ENCODE data around the gene CCM2L. TPM values are rescaled to one million over a fixed set of nuclear protein-coding genes. Genes with fewer than 3 reads are reported as not detected.

The CCM2L gene
- polyA plus RNA-seq, 1 of the 3 experiments (the other 2 are of a cell fraction), result not detected

DNA sequence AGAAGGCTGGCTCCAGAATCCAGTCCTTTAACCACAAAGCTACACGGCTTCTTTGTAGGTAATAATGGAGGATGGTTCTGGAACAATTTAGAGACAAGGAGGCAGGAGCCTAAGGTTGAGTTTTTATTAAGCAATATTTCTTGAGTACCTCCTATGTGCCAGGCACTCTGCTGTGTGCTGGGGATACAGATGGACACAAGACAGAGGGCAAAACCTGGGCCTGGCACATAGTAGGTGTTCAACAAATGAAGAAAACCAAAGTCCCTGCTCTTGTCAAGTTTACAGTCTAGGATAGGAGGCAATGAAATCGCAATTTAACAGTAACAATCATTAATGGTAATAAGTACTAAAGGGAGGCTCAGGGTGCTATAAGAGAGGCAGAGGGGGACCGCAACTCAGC, 17.4 kb downstream of the CCM2L start:
- Histone ChIP-seq H4K20me1 (ENCODE audit: insufficient read depth) (no peaks in the 10 kb centered on the region), H3K9ac (no peak overlapping the region), H3K27me3 (ENCODE audit: insufficient read depth) (peaks cover 24% of the 10 kb centered on the region; the same call in 1 of the 2 replicates), H2AFZ (ENCODE audit: low read depth) (no peak overlapping the region), H3K4me3 (ENCODE audit: low read depth in 2 of 2, low read length in 1 of 2) (no peak overlapping the region), H3K4me1 (ENCODE audit: control insufficient read depth in 1 of 2, insufficient read depth in 2 of 2, low read depth in 1 of 2, low read length in 1 of 2) (peaks cover 0 to 7% of the 10 kb centered on the region in 2 experiments; a peak in 1 of 4 replicates), H3K4me2 (no peak overlapping the region), H3K79me2 (ENCODE audit: insufficient read depth) (no peaks in the 10 kb centered on the region), H3F3A (replicated peaks; ENCODE audit: insufficient read depth) (no peaks in the 10 kb centered on the region), H3K27ac (ENCODE audit: low read depth in 2 of 2, low read length in 1 of 2) (no peak overlapping the region), H3K9me2 (no peaks in the 10 kb centered on the region), H3K36me3 (replicated peaks in 1 of 2; ENCODE audit: control insufficient read depth in 1 of 2, insufficient read depth in 2 of 2, low read length in 1 of 2) (no peaks in the 10 kb centered on the region), H3K9me3 (no peaks in the 10 kb centered on the region)
- no peak for TF ChIP-seq ELF1 (IDR thresholded peaks at IDR 0.05)
- no peak for TF ChIP-seq SIN3A (IDR thresholded peaks at IDR 0.05; ENCODE audit: borderline replicate concordance, low read depth, low read length)
- TF ChIP-seq MEF2A (IDR thresholded peaks at IDR 0.05; ENCODE audit: borderline replicate concordance, low read depth), result no peak
- no peak for TF ChIP-seq GATA2 (CRISPR knock-in tag; IDR thresholded peaks at IDR 0.05)
- no peak for TF ChIP-seq YY1 (IDR thresholded peaks at IDR 0.05; ENCODE audit: low read depth)
- no peak for TF ChIP-seq REST (IDR thresholded peaks at IDR 0.05; ENCODE audit: low read depth, low read length)
- no peak for TF ChIP-seq JUND (IDR thresholded peaks at IDR 0.05)
- no peak for TF ChIP-seq ZBTB33 (IDR thresholded peaks at IDR 0.05; ENCODE audit: borderline replicate concordance, low read depth)
- TF ChIP-seq FOXJ3 (CRISPR knock-in tag; IDR thresholded peaks at IDR 0.05), result no peak
- no peak for TF ChIP-seq RFX5 (IDR thresholded peaks at IDR 0.05; ENCODE audit: low read length)
- WGBS (ENCODE audit: low lambda C conversion rate), result 60% methylated on average over 3 of the region's 3 CpGs
- ChIA-PET POLR2A (no interaction called here), CTCF (interaction anchor here (5.0 to 9.8 kb wide), 2 partner anchors 64 to 174 kb away, joined by 28 to 170 read pairs; no protein-coding TSS in a partner anchor)
- no peak for DNase-seq

GRCh38 chr20:32028647-32029372, 18.6 kb downstream of the CCM2L start:
- Histone ChIP-seq H3K9me2 (no peaks in the 10 kb centered on the region), H3K79me2 (ENCODE audit: insufficient read depth) (no peaks in the 10 kb centered on the region), H3K4me3 (ENCODE audit: low read depth in 2 of 2, low read length in 1 of 2) (no peak overlapping the region), H3K9me3 (no peaks in the 10 kb centered on the region), H3K27ac (ENCODE audit: low read depth in 2 of 2, low read length in 1 of 2) (no peak overlapping the region), H3K36me3 (replicated peaks in 1 of 2; ENCODE audit: control insufficient read depth in 1 of 2, insufficient read depth in 2 of 2, low read length in 1 of 2) (no peaks in the 10 kb centered on the region), H3K4me2 (no peak overlapping the region), H3K9ac (no peak overlapping the region), H3K27me3 (ENCODE audit: insufficient read depth) (peaks cover 22% of the 10 kb centered on the region; the same call in 1 of the 2 replicates), H2AFZ (ENCODE audit: low read depth) (no peak overlapping the region), H3F3A (replicated peaks; ENCODE audit: insufficient read depth) (no peaks in the 10 kb centered on the region), H3K4me1 (ENCODE audit: control insufficient read depth in 1 of 2, insufficient read depth in 2 of 2, low read depth in 1 of 2, low read length in 1 of 2) (peaks cover 0 to 7% of the 10 kb centered on the region in 2 experiments; a peak in 1 of 4 replicates), H4K20me1 (ENCODE audit: insufficient read depth) (no peaks in the 10 kb centered on the region)
- peak; percentile 55 for DNase-seq
- 45% methylated on average over 8 of the region's 12 CpGs for WGBS (ENCODE audit: low lambda C conversion rate)
- POLR2A ChIA-PET, result interaction anchor here (0.7 to 1.1 kb wide), 2 partner anchors 9 to 85 kb away, joined by 3 to 5 read pairs; no protein-coding TSS in a partner anchor
- CTCF ChIA-PET, result interaction anchor here (0.6 to 9.8 kb wide), 10 partner anchors 8 to 460 kb away, joined by 3 to 170 read pairs (median 36); partner anchors contain the start of genes PDRG1 and XKR7
- TF ChIP-seq ZBTB33 (IDR thresholded peaks at IDR 0.05; ENCODE audit: borderline replicate concordance, low read depth) (no peak), EZH2phosphoT487 (IDR thresholded peaks at IDR 0.05; ENCODE audit: borderline replicate concordance, low read depth) (no peak), MEF2A (IDR thresholded peaks at IDR 0.05; ENCODE audit: borderline replicate concordance, low read depth) (no peak), RAD21 (IDR thresholded peaks at IDR 0.05; ENCODE audit: low read length) (no peak), FOXM1 (IDR thresholded peaks at IDR 0.05; ENCODE audit: low read depth) (no peak), ELF1 (IDR thresholded peaks at IDR 0.05) (no peak), SMC3 (IDR thresholded peaks at IDR 0.05; ENCODE audit: low read depth, low read length) (no peak), NRF1 (IDR thresholded peaks at IDR 0.05; ENCODE audit: low read depth, low read length) (no peak)
- TF ChIP-seq, protein P1, sequence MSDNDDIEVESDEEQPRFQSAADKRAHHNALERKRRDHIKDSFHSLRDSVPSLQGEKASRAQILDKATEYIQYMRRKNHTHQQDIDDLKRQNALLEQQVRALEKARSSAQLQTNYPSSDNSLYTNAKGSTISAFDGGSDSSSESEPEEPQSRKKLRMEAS (IDR thresholded peaks at IDR 0.05; ENCODE audit: low read depth), result no peak
- TF ChIP-seq, protein P2, sequence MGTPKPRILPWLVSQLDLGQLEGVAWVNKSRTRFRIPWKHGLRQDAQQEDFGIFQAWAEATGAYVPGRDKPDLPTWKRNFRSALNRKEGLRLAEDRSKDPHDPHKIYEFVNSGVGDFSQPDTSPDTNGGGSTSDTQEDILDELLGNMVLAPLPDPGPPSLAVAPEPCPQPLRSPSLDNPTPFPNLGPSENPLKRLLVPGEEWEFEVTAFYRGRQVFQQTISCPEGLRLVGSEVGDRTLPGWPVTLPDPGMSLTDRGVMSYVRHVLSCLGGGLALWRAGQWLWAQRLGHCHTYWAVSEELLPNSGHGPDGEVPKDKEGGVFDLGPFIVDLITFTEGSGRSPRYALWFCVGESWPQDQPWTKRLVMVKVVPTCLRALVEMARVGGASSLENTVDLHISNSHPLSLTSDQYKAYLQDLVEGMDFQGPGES (IDR thresholded peaks at IDR 0.05; ENCODE audit: low read depth, low read length), result no peak

All from SK-N-SH (cell line).